Panc1 (cell line): ENCODE data around the gene MNAT1.

Experiments used
- POLR2AphosphoS5 ChIP-seq: IDR thresholded peaks from 2 replicates; pipeline ENCODE4 v1.6.1; 2012; ENCODE audit warnings: mild to moderate bottlenecking, low read depth, low read length, moderate library complexity
- REST ChIP-seq, 2 experiments: IDR thresholded peaks; 2 replicates each; pipeline ENCODE4 v1.6.1; 2011 to 2012; ENCODE audit warnings: low read depth in 2 of 2, control low read depth in 1 of 2, low read length in 1 of 2, mild to moderate bottlenecking in 1 of 2, moderate library complexity in 1 of 2; ENCODE audit not compliant: insufficient read depth in 1 of 2
- SIN3A ChIP-seq: IDR thresholded peaks from 2 replicates; pipeline ENCODE4 v1.6.1; 2012; ENCODE audit warnings: low read depth, mild to moderate bottlenecking, low read length, moderate library complexity, borderline replicate concordance; ENCODE audit not compliant: insufficient read depth
- TF ChIP-seq, protein P1 (sequence below): fragments of 450-650 bp; IDR thresholded peaks from 2 replicates; pipeline ENCODE4 v1.5.1; 2017; ENCODE audit warnings: mild to moderate bottlenecking

- TF ChIP-seq SIN3A (no peak), POLR2AphosphoS5 (no peak), REST (IDR thresholded peaks at IDR 0.05; ENCODE audit: insufficient read depth in 1 of 2, low read depth in 2 of 2, low read length in 1 of 2) (no peak)
- TF ChIP-seq, protein P1, sequence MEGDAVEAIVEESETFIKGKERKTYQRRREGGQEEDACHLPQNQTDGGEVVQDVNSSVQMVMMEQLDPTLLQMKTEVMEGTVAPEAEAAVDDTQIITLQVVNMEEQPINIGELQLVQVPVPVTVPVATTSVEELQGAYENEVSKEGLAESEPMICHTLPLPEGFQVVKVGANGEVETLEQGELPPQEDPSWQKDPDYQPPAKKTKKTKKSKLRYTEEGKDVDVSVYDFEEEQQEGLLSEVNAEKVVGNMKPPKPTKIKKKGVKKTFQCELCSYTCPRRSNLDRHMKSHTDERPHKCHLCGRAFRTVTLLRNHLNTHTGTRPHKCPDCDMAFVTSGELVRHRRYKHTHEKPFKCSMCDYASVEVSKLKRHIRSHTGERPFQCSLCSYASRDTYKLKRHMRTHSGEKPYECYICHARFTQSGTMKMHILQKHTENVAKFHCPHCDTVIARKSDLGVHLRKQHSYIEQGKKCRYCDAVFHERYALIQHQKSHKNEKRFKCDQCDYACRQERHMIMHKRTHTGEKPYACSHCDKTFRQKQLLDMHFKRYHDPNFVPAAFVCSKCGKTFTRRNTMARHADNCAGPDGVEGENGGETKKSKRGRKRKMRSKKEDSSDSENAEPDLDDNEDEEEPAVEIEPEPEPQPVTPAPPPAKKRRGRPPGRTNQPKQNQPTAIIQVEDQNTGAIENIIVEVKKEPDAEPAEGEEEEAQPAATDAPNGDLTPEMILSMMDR = no peak
Observed at GRCh38 chr14:60926002-60926401, 191.4 kb downstream of the MNAT1 start.
